Right lobe of liver (tissue), 6 donors: ENCODE data around the gene ADCY1. TPM values are rescaled to one million over a fixed set of nuclear protein-coding genes. Genes with fewer than 3 reads are reported as not detected.

Experiments
- ATAC-seq, 4 donors: fragments of 200-7000 bp; cut with Tn5 transposase; one replicate each; pipeline ENCODE4 v1.9.1; 2020; ENCODE audit warnings: mild to moderate bottlenecking in 4 of 4, moderate library complexity in 4 of 4
- DNase-seq, 3 donors: peaks; one replicate each; pipeline ENCODE4 v3.0.0-alpha.2; 2020
- H3K27ac ChIP-seq, 3 donors: fragments of 200-600 bp; one replicate each; pipeline ENCODE4 v1.8.0; 2022
- H3K27me3 ChIP-seq, 2 donors: fragments of 200-600 bp; one replicate each; pipeline ENCODE4 v1.8.0; 2022
- H3K36me3 ChIP-seq, 4 donors: fragments of 200-600 bp; sonication (generic) in 1 of 4; one replicate each; pipeline versions ENCODE4 v1.5.1 to v1.8.0; 2017 to 2022; ENCODE audit warnings: control low read depth in 1 of 4
- H3K4me1 ChIP-seq, 4 donors: fragments of 200-600 bp; sonication (generic) in 1 of 4; one replicate each; pipeline versions ENCODE4 v1.5.1 to v1.8.0; 2017 to 2022; ENCODE audit warnings: control low read depth in 1 of 4
- H3K4me3 ChIP-seq, 3 donors: fragments of 200-600 bp; one replicate each; pipeline ENCODE4 v1.8.0; 2022
- H3K9me3 ChIP-seq, 4 donors: fragments of 200-600 bp; sonication (generic) in 1 of 4; one replicate each; pipeline versions ENCODE4 v1.5.1 to v1.8.0; 2017 to 2022; ENCODE audit warnings: control low read depth in 1 of 4
- CTCF ChIP-seq, 4 donors: fragments of 200-600 bp in 3 of 4; fragments of 450-650 bp in 1 of 4; IDR thresholded peaks; one replicate each; pipeline versions ENCODE4 v1.5.1 to v1.8.0; 2016 to 2022; ENCODE audit warnings: antibody characterized with exemption in 4 of 4, mild to moderate bottlenecking in 2 of 4
- POLR2A ChIP-seq: fragments of 450-650 bp; IDR thresholded peaks from one replicate; pipeline ENCODE4 v1.6.1; 2017; ENCODE audit warnings: antibody characterized with exemption, mild to moderate bottlenecking
- WGBS: methylation state at CpG from one replicate; pipeline ENCODE4 v1.1.6; 2018; ENCODE audit warnings: low coverage, low lambda C conversion rate; ENCODE audit not compliant: insufficient coverage; ENCODE audit errors: missing lambda C conversion rate; 5-methylcytosine and 5-hydroxymethylcytosine counted together
- intact Hi-C, 2 donors: fragments of 100-400 bp; cut with DNase I; formaldehyde crosslinking; loops; one replicate each; pipeline versions ENCODE4 v1.11.2 to v1.14.1; 2022
- total RNA-seq, 6 experiments: library from RNA; depleted of rRNA in 2 of 6; stranded (reverse); fragments of >200 nt in 2 of 6; fragmentation: NEBNext Ultra II Directional in 3 of 6; extraction: Animal tissue kit (Norgen Biotek cat#: 25700) in 3 of 6; gene quantifications; one replicate each; pipeline versions ENCODE4 v1.1.0 to v1.2.4, GENCODE V29; 2016 to 2023
- donor health status: DM: no; HTN: yes; CAD: no.
- donor health status: DM: no; HTN: no; CAD: no.
- donor health status: DM: no; HTN: no; CAD: no.
- donor health status: DM: no; HTN: yes; CAD: no.
- donor health status: DM: no; HTN: yes; CAD: no.

ADCY1 gene
- total RNA-seq, 6 experiments from 2014 or later: 7.2 to 17.6 (median 9.3) TPM

DNA sequence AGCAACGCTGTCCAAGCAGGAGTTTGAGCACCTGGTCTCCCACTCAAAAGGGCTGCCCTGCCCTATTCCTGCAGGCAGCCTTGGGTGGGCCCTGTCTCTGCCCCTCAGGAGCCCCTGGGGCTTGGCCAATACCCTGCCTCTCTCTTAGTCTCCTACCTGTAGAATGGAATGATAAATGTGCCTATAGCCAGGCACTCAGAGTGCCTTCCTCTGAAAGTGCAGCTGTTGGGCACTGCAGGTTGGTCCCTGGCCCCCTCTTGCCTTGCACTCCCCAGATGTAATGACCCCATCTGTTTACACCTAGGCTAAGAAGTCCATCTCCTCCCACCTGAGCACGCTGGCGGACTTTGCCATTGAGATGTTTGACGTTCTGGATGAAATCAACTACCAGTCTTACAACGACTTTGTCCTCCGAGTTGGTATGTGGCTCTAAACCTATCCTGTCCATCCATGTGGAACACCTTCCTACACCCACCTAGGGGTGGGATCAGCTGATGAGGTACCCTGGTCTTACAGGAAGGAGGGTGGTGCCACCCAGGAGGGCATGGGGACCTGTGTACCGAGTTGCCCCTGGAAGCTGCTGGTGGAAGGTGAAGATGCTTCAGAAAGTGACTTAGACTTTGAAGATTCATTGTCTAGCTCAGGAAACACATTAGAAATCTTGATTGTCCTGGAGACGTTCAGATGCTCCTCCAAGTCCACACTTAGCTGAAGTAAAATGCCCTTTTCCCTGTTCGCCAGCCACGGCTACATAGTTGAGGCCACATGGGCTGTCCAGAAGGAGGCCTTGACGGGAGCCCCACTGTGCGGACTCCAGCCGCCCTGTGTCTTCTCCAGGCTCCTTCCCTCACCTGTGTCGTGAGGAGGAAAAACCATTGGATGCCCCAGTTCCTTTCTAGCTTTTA is 134.1 kb downstream of the ADCY1 start:
- H3K4me1 ChIP-seq: no peaks in the 10 kb centered on the region
- intact Hi-C loops: loop anchor here in 1 of 2 donors (10.0 kb wide), 1 partner anchor 177 kb away; the partner anchor contains the start of gene IGFBP1
- TF ChIP-seq CTCF (IDR thresholded peaks at IDR 0.05) (no peak), POLR2A (no peak)
- no peak overlapping the region for H3K27ac ChIP-seq
- no peak overlapping the region for H3K4me3 ChIP-seq
- WGBS: 87% methylated on average over 11 of the region's 14 CpGs
- DNase-seq (peak in 1 of 3 donors; percentile 28), ATAC-seq (no peak)
- H3K27me3 ChIP-seq: no peaks in the 10 kb centered on the region
- peaks cover 0 to 85% (median 36%) of the 10 kb centered on the region in 4 donors for H3K36me3 ChIP-seq
- no peaks in the 10 kb centered on the region for H3K9me3 ChIP-seq

GRCh38 chr7:45709168-45710042 is 135.2 kb downstream of the ADCY1 start:
- peak; percentile 6 to 50 (median 32) for ATAC-seq
- WGBS: 65% methylated on average over 5 of the region's 14 CpGs
- H3K9me3 ChIP-seq: no peaks in the 10 kb centered on the region
- intact Hi-C loops: loop anchor here in 1 of 2 donors (10.0 kb wide), 1 partner anchor 175 kb away; the partner anchor contains the start of gene IGFBP1
- no peak for TF ChIP-seq CTCF (IDR thresholded peaks at IDR 0.05)
- no peak for TF ChIP-seq POLR2A
- H3K36me3 ChIP-seq: peaks cover 0 to 85% (median 40%) of the 10 kb centered on the region in 4 donors
- no peaks in the 10 kb centered on the region for H3K27me3 ChIP-seq
- H3K27ac ChIP-seq: no peak overlapping the region
- DNase-seq: peak in 1 of 3 donors; percentile 43
- no peaks in the 10 kb centered on the region for H3K4me1 ChIP-seq
- no peak overlapping the region for H3K4me3 ChIP-seq

- intact Hi-C loops: no loop called here
- DNase-seq (peak in 1 of 3 donors; percentile 35), ATAC-seq (peak in 2 of 4 donors; percentile 10 to 21)
- peaks cover 0 to 89% (median 41%) of the 10 kb centered on the region in 4 donors for H3K36me3 ChIP-seq
- H3K9me3 ChIP-seq: no peaks in the 10 kb centered on the region
- no peak overlapping the region for H3K27ac ChIP-seq
- no peak for TF ChIP-seq POLR2A
- no peak for TF ChIP-seq CTCF (IDR thresholded peaks at IDR 0.05)
- H3K4me3 ChIP-seq: no peak overlapping the region
- no peaks in the 10 kb centered on the region for H3K27me3 ChIP-seq
- no CpG with 5 or more reads among the region's 13 CpGs for whole genome bisulfite sequencing
- H3K4me1 ChIP-seq: no peaks in the 10 kb centered on the region
These were observed 136.3 kb downstream of the ADCY1 start for GRCh38 chr7:45710271-45711160.

DNA sequence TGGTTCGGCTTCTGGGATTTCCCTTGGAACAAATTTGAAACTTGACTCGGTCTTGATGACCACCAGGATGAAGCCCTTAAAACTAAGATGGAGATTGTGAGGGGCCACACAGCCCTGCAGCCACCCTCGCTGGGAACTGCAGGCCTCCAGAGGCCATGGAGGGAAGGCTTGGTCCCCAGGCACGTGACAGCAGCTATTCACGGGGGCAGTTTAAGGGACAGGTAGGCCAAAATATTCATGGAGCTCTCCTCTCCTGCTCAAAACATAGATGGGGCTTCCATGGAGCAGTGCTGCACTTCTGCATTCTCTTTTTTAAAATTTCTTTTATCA is 137.0 kb downstream of the ADCY1 start:
- TF ChIP-seq POLR2A (no peak), CTCF (IDR thresholded peaks at IDR 0.05) (no peak)
- ATAC-seq (peak in 1 of 4 donors; percentile 20), DNase-seq (no peak)
- H3K36me3 ChIP-seq: peaks cover 0 to 89% (median 39%) of the 10 kb centered on the region in 4 donors
- no peaks in the 10 kb centered on the region for H3K4me1 ChIP-seq
- WGBS: no CpG with 5 or more reads among the region's 5 CpGs
- H3K4me3 ChIP-seq: no peak overlapping the region
- intact Hi-C loops: no loop called here
- no peak overlapping the region for H3K27ac ChIP-seq
- no peaks in the 10 kb centered on the region for H3K27me3 ChIP-seq
- no peaks in the 10 kb centered on the region for H3K9me3 ChIP-seq
